ENCODE data around the gene NEUROG2. TPM values are rescaled to one million over a fixed set of nuclear protein-coding genes. Genes with fewer than 3 reads are reported as not detected.
A peak's percentile ranks its signal among the peaks of the same experiment; 100 is the strongest.
"Not testable (repeated sequence)": the region's sequence is repeated elsewhere in the genome, so short reads cannot be mapped to it uniquely, and the experiment has no call there.

The NEUROG2 gene
- total RNA-seq, result not detected
- long read RNA-seq, result 0 reads

GRCh38 chr4:112516066-112516470 is at the start of gene NEUROG2:
Gene NEUROG2 (minus strand): TSS chr4:112516180. CDS start chr4:112515475, 705 bp downstream.
- no peak for DNase-seq (ENCODE audit: low spot score)
- intact Hi-C loops (cut with DNase I), result loop anchor here (5.0 kb wide), 1 partner anchor 169 kb away; no protein-coding TSS in a partner anchor

- intact Hi-C loops (cut with DNase I), result no loop called here
- DNase-seq (ENCODE audit: low spot score), result no peak
Observed at GRCh38 chr4:112564706-112565270, 48.8 kb upstream of the NEUROG2 start.

- DNase-seq (ENCODE audit: low spot score), result no peak
- intact Hi-C loops (cut with DNase I), result no loop called here
Observed at GRCh38 chr4:112563431-112564200, 47.6 kb upstream of the NEUROG2 start.

- DNase-seq (ENCODE audit: low spot score), result no peak
- intact Hi-C loops (cut with DNase I), result no loop called here
Observed at GRCh38 chr4:112562254-112562879, 46.4 kb upstream of the NEUROG2 start.

GRCh38 chr4:112560084-112560483 is 44.1 kb upstream of the NEUROG2 start:
- intact Hi-C loops (cut with DNase I), result no loop called here
- no peak for DNase-seq (ENCODE audit: low spot score)

GRCh38 chr4:112559053-112559452 is 43.1 kb upstream of the NEUROG2 start:
- DNase-seq (ENCODE audit: low spot score), result no peak
- intact Hi-C loops (cut with DNase I), result no loop called here

GRCh38 chr4:112557676-112558411 is 41.9 kb upstream of the NEUROG2 start:
- DNase-seq (ENCODE audit: low spot score), result no peak
- intact Hi-C loops (cut with DNase I), result no loop called here

GRCh38 chr4:112554271-112554670 is 38.3 kb upstream of the NEUROG2 start:
- DNase-seq (ENCODE audit: low spot score); intact Hi-C loops (cut with DNase I): not testable (repeated sequence)

GRCh38 chr4:112552668-112553067 is 36.7 kb upstream of the NEUROG2 start:
- intact Hi-C loops (cut with DNase I), result no loop called here
- DNase-seq (ENCODE audit: low spot score), result no peak

GRCh38 chr4:112550728-112551127 is 34.7 kb upstream of the NEUROG2 start:
- intact Hi-C loops (cut with DNase I), result no loop called here
- no peak for DNase-seq (ENCODE audit: low spot score)

- intact Hi-C loops (cut with DNase I), result no loop called here
- DNase-seq (ENCODE audit: low spot score), result no peak
Observed at GRCh38 chr4:112546476-112546875, 30.5 kb upstream of the NEUROG2 start.

- DNase-seq (ENCODE audit: low spot score), result no peak
- intact Hi-C loops (cut with DNase I), result no loop called here
Observed at GRCh38 chr4:112545346-112545745, 29.4 kb upstream of the NEUROG2 start.

GRCh38 chr4:112540695-112541094 is 24.7 kb upstream of the NEUROG2 start:
- intact Hi-C loops (cut with DNase I), result no loop called here
- DNase-seq (ENCODE audit: low spot score), result no peak

GRCh38 chr4:112536123-112536522 is 20.1 kb upstream of the NEUROG2 start:
- intact Hi-C loops (cut with DNase I), result no loop called here
- DNase-seq (ENCODE audit: low spot score), result no peak

- no peak for DNase-seq (ENCODE audit: low spot score)
Observed at GRCh38 chr4:112532267-112532666, 16.3 kb upstream of the NEUROG2 start.

GRCh38 chr4:112531146-112531545 is 15.2 kb upstream of the NEUROG2 start:
- intact Hi-C loops (cut with DNase I), result no loop called here
- DNase-seq (ENCODE audit: low spot score), result no peak

More at GRCh38 chr4:112532267-112532666, 16.3 kb upstream of the NEUROG2 start:
- intact Hi-C loops (cut with DNase I), result no loop called here

- intact Hi-C loops (cut with DNase I), result no loop called here
- no peak for DNase-seq (ENCODE audit: low spot score)
Observed at GRCh38 chr4:112526061-112526460, 10.1 kb upstream of the NEUROG2 start.

- DNase-seq (ENCODE audit: low spot score), result peak; percentile 81
- intact Hi-C loops (cut with DNase I), result loop anchor here (5.0 kb wide), 1 partner anchor 197 kb away; no protein-coding TSS in a partner anchor
Observed at GRCh38 chr4:112523764-112524505, 8.0 kb upstream of the NEUROG2 start.

GRCh38 chr4:112523008-112523721 is 7.2 kb upstream of the NEUROG2 start:
- intact Hi-C loops (cut with DNase I), result loop anchor here (5.0 kb wide), 1 partner anchor 196 kb away; no protein-coding TSS in a partner anchor
- no peak for DNase-seq (ENCODE audit: low spot score)

Data from cardiac septum (tissue), 1 donor.